ENCODE results near the gene AGXT. TPM values are rescaled to one million over a fixed set of nuclear protein-coding genes. Genes with fewer than 3 reads are reported as not detected.

Gene AGXT
- total and polyA plus RNA-seq, 4 donors = 254 to 1,572 (median 1,428) TPM

- Histone ChIP-seq H3K9ac (ENCODE audit: low read depth in 1 of 2, low read length in 2 of 2) (no peak overlapping the region), H3K27me3 (ENCODE audit: control insufficient read depth in 4 of 4, insufficient read depth in 4 of 4, low read length in 3 of 4) (no peaks in the 10 kb centered on the region), H3K27ac (ENCODE audit: low read depth in 1 of 2, low read length in 2 of 2) (peak overlapping the region in 1 of 2 donors; percentile 42), H3K4me3 (ENCODE audit: low read depth in 1 of 3, low read length in 3 of 3) (no peak overlapping the region), H3K36me3 (ENCODE audit: control insufficient read depth in 4 of 4, insufficient read depth in 3 of 4, low read depth in 1 of 4, low read length in 3 of 4) (no peaks in the 10 kb centered on the region), H3K9me3 (ENCODE audit: control insufficient read depth in 4 of 4, low read length in 3 of 4) (no peaks in the 10 kb centered on the region), H3K4me1 (ENCODE audit: control insufficient read depth in 4 of 4, insufficient read depth in 4 of 4, low read length in 3 of 4) (peaks cover 0 to 17% (median 5%) of the 10 kb centered on the region in 4 donors)
- WGBS = 82% methylated on average over 20 of the region's 20 CpGs
- TF ChIP-seq EGR1 (IDR thresholded peaks at IDR 0.05; ENCODE audit: low read depth in 2 of 2) (no peak), GABPA (IDR thresholded peaks at IDR 0.05 in 1 of 2, conservative IDR thresholded peaks at IDR 0.05 in 1 of 2) (no peak), TAF1 (conservative IDR thresholded peaks at IDR 0.05) (no peak), FOXA2 (IDR thresholded peaks at IDR 0.05) (no peak), HNF4A (conservative IDR thresholded peaks at IDR 0.05) (no peak), JUND (IDR thresholded peaks at IDR 0.05) (no peak), YY1 (IDR thresholded peaks at IDR 0.05) (no peak), ZBTB33 (IDR thresholded peaks at IDR 0.05) (no peak), ATF3 (IDR thresholded peaks at IDR 0.05) (no peak), CTCF (IDR thresholded peaks at IDR 0.05; ENCODE audit: low read depth, low read length, missing input control) (no peak), HNF4G (IDR thresholded peaks at IDR 0.05) (no peak), SP1 (IDR thresholded peaks at IDR 0.05) (no peak), MAX (IDR thresholded peaks at IDR 0.05) (no peak), NR2F2 (IDR thresholded peaks at IDR 0.05) (no peak), REST (IDR thresholded peaks at IDR 0.05) (no peak), RXRA (IDR thresholded peaks at IDR 0.05) (no peak), RAD21 (IDR thresholded peaks at IDR 0.05) (no peak), FOXA1 (IDR thresholded peaks at IDR 0.05) (no peak)
- DNase-seq (ENCODE audit: low spot score) = no peak
Observed at GRCh38 chr2:240911641-240912265, 43.1 kb downstream of the AGXT start.
